ENCODE data around the gene TPSD1.

DNA sequence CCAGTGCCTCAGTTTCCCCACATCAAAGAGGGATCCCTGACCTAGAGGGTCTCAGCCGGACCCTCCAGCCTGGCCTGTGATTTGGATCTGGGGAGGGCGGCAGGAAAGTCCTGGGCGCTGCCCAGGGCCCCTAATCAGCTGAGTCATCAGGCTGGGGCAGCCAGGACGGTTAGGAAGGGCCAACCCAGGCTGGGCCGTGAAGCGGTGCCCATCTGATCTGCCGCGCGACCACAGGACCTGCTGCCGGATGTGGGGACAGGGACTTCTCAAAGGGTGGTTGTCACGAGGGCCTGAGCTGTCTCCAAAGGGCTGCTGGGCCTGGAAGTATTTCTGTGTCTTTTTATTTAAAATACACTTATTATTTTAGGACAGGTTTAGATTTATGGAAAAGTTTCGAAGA is 11.0 kb upstream of the TPSD1 start:
- no peak for TF ChIP-seq TAF1 (IDR thresholded peaks at IDR 0.05; ENCODE audit: low read depth, low read length)
- TF ChIP-seq POLR2AphosphoS5 (IDR thresholded peaks at IDR 0.05; ENCODE audit: low read depth, low read length): no peak
- no peak for TF ChIP-seq POLR2A (IDR thresholded peaks at IDR 0.05; ENCODE audit: low read depth, low read length)
- no peak for TF ChIP-seq PAX5 (IDR thresholded peaks at IDR 0.05; ENCODE audit: insufficient read depth, low read length, severe bottlenecking)
